NCI-H345 (cell line): Measurements from ENCODE around the gene SMARCC1.
"Not testable (repeated sequence)": the region's sequence is repeated elsewhere in the genome, so short reads cannot be mapped to it uniquely, and the experiment has no call there.

Source experiments
- DNase-seq: peaks from one replicate; lab custom pipeline; 2025; lab: John Stamatoyannopoulos, UW

SMARCC1 gene

GRCh38 chr3:47781685-47782445, at the start of gene SMARCC1:
SMARCC1 (minus strand) TSS chr3:47781893; CDS start chr3:47781797, 96 bp downstream.
- peak; percentile 95 for DNase-seq

- DNase-seq, result not testable (repeated sequence)
Observed at GRCh38 chr3:47829482-47829881, 47.8 kb upstream of the SMARCC1 start.

GRCh38 chr3:47825590-47825989, 43.9 kb upstream of the SMARCC1 start:
- DNase-seq, result no peak

- DNase-seq, result peak; percentile 73
Observed at GRCh38 chr3:47824541-47825473, 43.1 kb upstream of the SMARCC1 start.

- DNase-seq, result no peak
Observed at GRCh38 chr3:47817609-47818008, 35.9 kb upstream of the SMARCC1 start.

GRCh38 chr3:47813551-47814177, 32.0 kb upstream of the SMARCC1 start:
- no peak for DNase-seq

- DNase-seq, result no peak
Observed at GRCh38 chr3:47804577-47804976, 22.9 kb upstream of the SMARCC1 start.

- DNase-seq, result no peak
Observed at GRCh38 chr3:47803480-47804025, 21.9 kb upstream of the SMARCC1 start.

- DNase-seq, result peak; percentile 69
Observed at GRCh38 chr3:47802734-47803479, 21.2 kb upstream of the SMARCC1 start, which contains the start of gene DHX30. DHX30 (plus strand) TSS chr3:47803138; CDS start chr3:47810684, 7,546 bp downstream.

GRCh38 chr3:47799733-47800132, 18.0 kb upstream of the SMARCC1 start:
- no peak for DNase-seq

GRCh38 chr3:47794544-47794943, 12.9 kb upstream of the SMARCC1 start:
- no peak for DNase-seq

- DNase-seq, result no peak
Observed at GRCh38 chr3:47792699-47793098, 11.0 kb upstream of the SMARCC1 start.

- no peak for DNase-seq
Observed at GRCh38 chr3:47791193-47791855, 9.6 kb upstream of the SMARCC1 start.

GRCh38 chr3:47783673-47784072, 2.0 kb upstream of the SMARCC1 start:
- DNase-seq, result no peak

- DNase-seq, result no peak
Observed at GRCh38 chr3:47782446-47783308, 984 bp upstream of the SMARCC1 start.

GRCh38 chr3:47780741-47781684, 680 bp downstream of the SMARCC1 start:
- DNase-seq, result peak; percentile 36

- DNase-seq, result no peak
Observed at GRCh38 chr3:47778746-47779145, 2.9 kb downstream of the SMARCC1 start.

GRCh38 chr3:47772788-47773187, 8.9 kb downstream of the SMARCC1 start:
- no peak for DNase-seq

GRCh38 chr3:47772047-47772446, 9.6 kb downstream of the SMARCC1 start:
- no peak for DNase-seq
